ENCODE data around the gene MRPS23. TPM values are rescaled to one million over a fixed set of nuclear protein-coding genes. Genes with fewer than 3 reads are reported as not detected.

Gene MRPS23
- total and polyA plus RNA-seq, 2 of the 13 experiments (the other 11 are each of a cell fraction or from before 2014, with no cell fraction given): 63.2 to 181 TPM

- TF ChIP-seq EEA1 (CRISPR knock-in tag; IDR thresholded peaks at IDR 0.05; ENCODE audit: borderline replicate concordance) (0 out of 2 replicates have a peak, but pooled peaks have one; percentile 39), MAZ (IDR thresholded peaks at IDR 0.05; ENCODE audit: borderline replicate concordance, low read depth, low read length) (no peak), MAZ (CRISPR knock-in tag; IDR thresholded peaks at IDR 0.05; ENCODE audit: low read depth) (no peak), ZNF687 (CRISPR knock-in tag; IDR thresholded peaks at IDR 0.05) (peak; percentile 46; the same call in 1 of the 2 replicates), FIP1L1 (IDR thresholded peaks at IDR 0.05; ENCODE audit: borderline replicate concordance, insufficient read depth, low read depth, low read length) (no peak), ZNF607 (CRISPR knock-in tag; IDR thresholded peaks at IDR 0.05; ENCODE audit: borderline replicate concordance) (0 out of 2 replicates have a peak, but pooled peaks have one; percentile 39), CHD4 (IDR thresholded peaks at IDR 0.05; ENCODE audit: borderline replicate concordance, low read length) (0 out of 2 replicates have a peak, but pooled peaks have one; percentile 32), EED (CRISPR knock-in tag; IDR thresholded peaks at IDR 0.05) (no peak), MNT (IDR thresholded peaks at IDR 0.05) (no peak), AHDC1 (CRISPR knock-in tag; IDR thresholded peaks at IDR 0.05; ENCODE audit: borderline replicate concordance) (peak; percentile 24; the same call in 1 of the 2 replicates), ELF3 (CRISPR knock-in tag; IDR thresholded peaks at IDR 0.05) (no peak), MIER2 (CRISPR knock-in tag; IDR thresholded peaks at IDR 0.05) (no peak), ZNF501 (CRISPR knock-in tag; IDR thresholded peaks at IDR 0.05) (0 out of 2 replicates have a peak, but pooled peaks have one; percentile 15), RFX5 (IDR thresholded peaks at IDR 0.05; ENCODE audit: low read depth, low read length) (peak; percentile 95), ZNF567 (CRISPR knock-in tag; IDR thresholded peaks at IDR 0.05; ENCODE audit: borderline replicate concordance) (no peak), IRF9 (CRISPR knock-in tag; IDR thresholded peaks at IDR 0.05; ENCODE audit: borderline replicate concordance) (0 out of 2 replicates have a peak, but pooled peaks have one; percentile 10), NCOA1 (CRISPR knock-in tag; IDR thresholded peaks at IDR 0.05) (no peak)
These were observed 10.7 kb upstream of the MRPS23 start (continued) for GRCh38 chr17:57860414-57860999.

All from HepG2 (cell line).